Jurkat, Clone E6-1 (cell line): ENCODE results near the gene TMEM270.

Experiments used
- DNase-seq: peaks from one replicate; pipeline ENCODE4 v3.0.0-alpha.2; 2011; ENCODE audit warnings: low read depth, low spot score
- H3K4me3 ChIP-seq: 2 replicates; pipeline ENCODE4 v1.5.1; 2011; ENCODE audit warnings: mild to moderate bottlenecking, low read length, control low read depth, moderate library complexity

The TMEM270 gene

DNA sequence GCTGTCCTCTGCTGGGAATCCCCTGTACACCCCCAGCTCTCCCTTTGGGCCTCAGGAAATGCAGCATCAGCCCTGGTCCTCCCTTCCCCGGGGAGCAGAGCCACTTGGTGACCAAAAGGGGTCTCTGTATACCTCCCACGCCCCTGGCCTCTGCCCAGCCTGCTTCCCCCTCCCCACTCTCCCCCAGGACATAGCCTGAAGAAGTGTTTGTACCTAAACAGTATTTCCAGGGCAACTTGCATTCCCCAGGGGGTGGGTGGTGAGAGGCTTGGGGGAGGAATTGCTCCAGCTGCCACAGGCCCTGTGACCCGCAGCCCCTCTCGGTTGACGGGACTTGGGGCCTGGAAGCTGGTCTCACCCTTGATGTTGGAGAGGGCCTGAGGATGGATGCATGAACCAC, 39.3 kb downstream of the TMEM270 start:
- H3K4me3 ChIP-seq = no peak overlapping the region
- no peak for DNase-seq

GRCh38 chr7:73901231-73901822, 40.4 kb downstream of the TMEM270 start:
- no peak for DNase-seq
- no peak overlapping the region for H3K4me3 ChIP-seq

GRCh38 chr7:73901823-73902597, 41.1 kb downstream of the TMEM270 start:
- DNase-seq = no peak
- H3K4me3 ChIP-seq = no peak overlapping the region

GRCh38 chr7:73903321-73904218, 42.6 kb downstream of the TMEM270 start:
- H3K4me3 ChIP-seq = no peak overlapping the region
- DNase-seq = no peak

GRCh38 chr7:73904219-73905137, 43.5 kb downstream of the TMEM270 start:
- DNase-seq = no peak
- no peak overlapping the region for H3K4me3 ChIP-seq

GRCh38 chr7:73905360-73905759, 44.4 kb downstream of the TMEM270 start:
- H3K4me3 ChIP-seq = no peak overlapping the region
- DNase-seq = no peak

DNA sequence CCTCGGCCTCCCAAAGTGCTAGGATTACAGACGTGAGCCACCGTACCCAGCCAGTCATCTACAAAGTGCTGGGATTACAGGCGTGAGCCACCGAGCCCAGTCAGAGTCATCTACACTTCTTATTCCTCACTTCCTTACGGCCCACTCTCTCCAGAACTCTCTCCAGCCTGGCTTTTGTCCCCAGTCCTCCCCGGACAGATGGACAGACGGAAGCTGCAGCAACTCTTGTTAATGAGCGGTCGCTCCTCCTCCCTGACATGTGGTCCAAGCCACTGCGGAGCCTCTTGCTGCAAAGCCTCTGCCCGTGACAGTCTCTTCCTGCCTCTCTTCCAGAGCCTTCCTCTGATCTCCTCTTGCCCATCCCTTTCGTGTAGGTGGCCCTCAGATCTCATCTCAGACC, 45.9 kb downstream of the TMEM270 start:
- no peak for DNase-seq
- no peak overlapping the region for H3K4me3 ChIP-seq

GRCh38 chr7:73907554-73908122, 46.7 kb downstream of the TMEM270 start:
- DNase-seq = no peak
- no peak overlapping the region for H3K4me3 ChIP-seq

GRCh38 chr7:73908123-73908611, 47.2 kb downstream of the TMEM270 start:
- no peak for DNase-seq
- H3K4me3 ChIP-seq = no peak overlapping the region

DNA sequence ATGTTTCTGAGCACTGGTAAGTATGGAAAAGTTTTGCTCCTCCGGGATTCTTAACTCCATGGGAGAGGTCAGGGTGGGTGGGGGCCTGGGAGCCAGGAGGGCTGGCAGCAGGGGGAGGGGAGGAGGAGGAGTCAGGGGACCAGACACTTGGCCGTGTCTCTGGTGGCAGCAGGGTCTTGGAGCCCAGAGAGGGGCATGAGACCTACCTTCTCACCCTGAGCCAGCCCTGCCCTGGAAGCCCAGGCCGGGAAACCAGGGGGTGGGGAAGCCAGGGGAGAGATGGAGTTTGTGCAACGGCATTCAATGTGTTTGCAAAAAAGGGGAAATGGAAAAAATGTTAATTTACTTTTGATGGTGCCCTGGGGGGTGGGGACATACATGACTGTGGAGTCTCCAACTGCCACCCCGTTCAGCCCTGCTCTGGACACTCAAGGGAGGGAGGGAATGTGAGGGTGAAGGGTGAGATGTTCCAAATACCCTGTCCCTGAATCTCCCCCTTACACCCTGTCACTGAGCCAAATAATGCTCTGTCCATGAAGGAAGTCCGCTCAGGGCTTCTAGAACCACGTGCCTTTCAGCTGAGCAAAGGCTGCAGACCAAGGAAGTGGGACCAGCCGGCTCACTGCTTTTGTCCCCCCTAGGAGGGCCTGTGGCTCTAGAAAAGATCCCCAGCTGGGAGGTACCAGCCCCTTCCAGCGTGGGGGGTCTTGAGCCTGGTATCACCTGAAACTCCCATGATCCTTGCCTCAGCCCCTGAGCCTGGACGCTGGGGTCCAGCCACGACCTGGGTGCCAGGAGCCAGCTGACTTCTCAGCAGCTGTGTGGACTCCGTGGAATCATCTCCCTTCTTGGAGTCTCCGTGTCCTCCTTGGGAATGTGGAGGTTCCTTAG, 48.3 kb downstream of the TMEM270 start:
- no peak for DNase-seq
- no peak overlapping the region for H3K4me3 ChIP-seq

GRCh38 chr7:73909996-73910395, 49.0 kb downstream of the TMEM270 start:
- DNase-seq = no peak
- H3K4me3 ChIP-seq = no peak overlapping the region

DNA sequence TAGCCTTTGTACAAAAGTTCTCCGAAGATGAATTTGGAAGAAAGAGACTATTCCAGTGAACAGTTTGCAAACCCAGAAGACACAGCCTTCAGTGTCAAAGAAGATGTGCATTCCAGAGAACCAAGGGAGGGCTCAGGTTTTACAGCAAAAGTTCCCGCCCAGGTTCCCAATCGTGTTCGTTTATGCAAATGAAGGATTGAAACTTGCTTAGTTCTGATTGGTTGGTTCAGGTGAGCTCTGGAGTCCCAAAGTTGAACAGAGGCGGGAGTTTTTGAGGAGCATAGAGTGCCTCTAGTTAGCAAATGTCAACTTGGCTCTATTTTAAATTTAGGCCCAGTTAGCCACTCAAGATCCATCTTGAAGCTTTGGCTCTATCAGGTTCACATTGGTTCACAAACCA, 51.3 kb downstream of the TMEM270 start:
- peak; percentile 8 for DNase-seq
- H3K4me3 ChIP-seq = no peak overlapping the region
